NCI-H1105 (cell line): ENCODE data around the gene WDR33.

Source experiments
- DNase-seq: peaks from one replicate; lab custom pipeline; 2025; lab: John Stamatoyannopoulos, UW

WDR33 gene

DNA sequence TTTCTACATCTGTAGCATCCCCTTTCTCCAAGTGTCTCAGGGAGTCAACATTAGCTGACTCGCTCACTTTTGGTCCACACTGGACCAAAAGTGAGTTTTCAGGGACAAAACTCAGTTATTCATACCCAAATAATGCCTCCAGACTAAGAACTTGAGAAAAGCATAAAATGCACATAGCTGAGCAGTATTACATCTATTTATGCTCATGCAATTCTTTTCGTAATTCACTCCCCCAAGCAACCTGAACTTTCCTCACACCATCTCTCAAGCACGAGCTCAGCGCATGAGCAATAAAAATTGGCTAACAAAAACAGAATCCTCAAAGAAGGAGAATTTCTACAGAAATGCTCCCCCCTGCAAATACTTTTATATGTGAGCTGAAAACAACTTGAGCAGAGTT lies 92.7 kb downstream of the WDR33 start:
- DNase-seq = no peak

DNA sequence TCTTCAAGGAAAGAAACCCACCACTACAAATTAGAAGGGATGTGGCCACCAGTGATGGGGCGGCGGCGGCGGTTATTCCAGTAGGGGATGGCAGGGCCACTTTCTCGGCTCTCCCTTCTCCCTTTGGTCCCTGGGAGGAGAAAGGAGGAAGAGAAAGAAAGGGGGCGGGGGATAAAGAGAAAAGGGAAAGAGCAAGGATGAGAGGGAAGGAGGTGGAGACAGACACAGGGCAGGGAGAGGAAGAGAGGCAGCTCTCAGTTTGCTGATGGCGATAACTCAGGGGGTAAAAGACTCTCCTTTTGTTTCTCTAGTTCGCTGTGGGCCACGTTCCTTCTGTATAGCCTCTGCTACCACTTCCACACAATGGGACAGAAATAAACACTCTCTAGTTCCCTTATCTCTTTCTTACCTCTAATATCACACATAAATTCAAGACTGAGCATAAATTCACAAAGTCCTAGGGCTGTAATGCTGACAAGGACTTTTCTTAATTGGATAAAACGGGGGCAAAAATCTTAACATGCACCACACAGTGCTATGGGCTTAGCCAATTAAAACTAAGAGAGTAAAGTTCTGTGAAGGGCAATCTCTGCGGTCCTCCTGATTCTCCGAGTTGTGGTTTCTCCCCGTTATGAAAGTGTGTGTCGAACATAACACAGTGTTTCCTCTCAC lies 95.1 kb downstream of the WDR33 start:
- no peak for DNase-seq

DNA sequence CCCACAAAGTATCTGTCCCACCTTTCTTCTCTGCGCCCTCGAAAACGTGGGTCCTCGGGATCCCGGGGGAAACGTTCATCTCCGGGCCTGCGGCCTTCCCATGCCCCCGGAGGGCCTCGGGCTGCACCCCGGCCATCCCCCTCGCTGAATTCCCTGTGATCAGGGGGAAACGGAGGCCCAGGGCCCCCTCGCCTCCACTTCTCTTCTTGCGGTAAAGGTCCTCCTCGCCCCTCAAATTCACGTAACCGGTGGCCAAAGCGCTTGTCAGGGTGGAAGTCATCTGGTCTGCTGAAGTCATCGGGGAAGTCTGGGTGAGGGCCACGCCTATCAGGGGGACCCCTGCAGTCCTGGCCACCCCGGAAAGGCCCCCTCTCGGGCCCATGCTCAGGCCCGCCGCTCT lies 97.4 kb downstream of the WDR33 start:
- DNase-seq = no peak

- no peak for DNase-seq
Measured at GRCh38 chr2:127712999-127713398, 98.0 kb downstream of the WDR33 start.

GRCh38 chr2:127709336-127709735 lies 101.6 kb downstream of the WDR33 start:
- DNase-seq = no peak

DNA sequence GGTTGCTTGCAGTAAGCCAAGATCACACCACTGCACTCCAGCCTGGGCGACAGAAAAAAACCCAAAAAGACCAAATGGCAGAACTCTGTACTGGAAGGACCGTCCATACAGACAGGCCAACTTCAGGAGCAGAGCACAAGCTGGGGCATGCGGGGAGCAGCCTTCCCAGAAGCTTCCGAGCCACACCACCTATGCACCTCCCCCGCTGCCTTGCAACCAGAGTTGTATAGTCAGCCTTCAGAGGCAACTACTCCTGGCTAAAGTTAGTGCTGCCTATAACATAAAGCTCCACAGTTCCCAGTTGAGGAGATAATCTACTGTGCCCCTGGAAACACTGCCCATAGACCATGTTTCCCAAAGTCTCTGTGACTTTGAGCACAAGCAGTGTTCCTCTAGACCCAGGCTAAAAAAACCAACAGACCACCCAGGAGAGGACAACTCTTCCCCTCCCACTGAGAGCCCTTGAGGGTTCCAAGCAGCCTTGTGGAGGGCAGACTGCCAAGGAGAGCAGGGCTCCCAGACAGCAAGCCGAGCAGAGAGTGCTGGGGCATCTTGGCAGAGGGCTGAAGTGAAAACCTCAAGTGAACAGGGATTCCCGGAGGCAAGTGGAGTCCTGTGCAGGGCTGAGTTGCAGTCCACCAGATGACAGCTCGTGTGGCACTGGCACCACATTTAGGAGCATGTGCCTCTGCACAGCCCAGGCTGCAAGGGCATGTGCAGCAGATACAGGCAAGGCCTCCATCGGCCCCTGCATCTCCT lies 102.9 kb downstream of the WDR33 start:
- DNase-seq = no peak

GRCh38 chr2:127706215-127706990 lies 104.6 kb downstream of the WDR33 start:
- DNase-seq = no peak

DNA sequence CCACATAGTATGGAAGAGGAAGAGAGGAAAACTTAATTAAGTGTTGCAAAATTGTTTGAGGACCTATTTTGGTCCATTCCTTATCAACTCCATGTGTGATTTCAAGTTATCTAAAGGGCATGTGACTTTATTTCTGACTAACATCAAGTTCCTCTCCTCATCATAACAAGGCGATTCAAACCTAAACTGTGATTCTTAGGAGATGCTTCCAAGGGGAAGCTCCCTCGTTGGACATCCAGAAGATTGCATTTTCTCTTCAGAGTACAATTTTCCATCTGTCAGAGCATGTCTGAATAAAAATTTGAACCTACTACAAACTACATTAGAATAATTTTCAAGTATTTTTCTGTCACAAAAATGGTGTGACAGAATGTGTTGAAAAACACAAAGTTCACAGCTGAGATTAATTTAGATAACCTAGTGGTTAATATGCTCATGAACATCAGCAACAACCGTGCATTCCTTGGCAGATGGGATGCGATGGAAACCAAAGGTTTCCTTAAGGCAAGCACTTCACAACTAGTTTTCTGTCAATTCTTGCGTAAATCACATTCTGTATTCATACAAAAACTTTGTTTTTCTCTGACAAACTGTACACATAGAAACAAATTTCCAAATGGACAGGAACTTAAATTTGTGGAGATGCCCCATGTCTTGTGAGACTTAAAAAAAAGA lies 105.4 kb downstream of the WDR33 start:
- no peak for DNase-seq

DNA sequence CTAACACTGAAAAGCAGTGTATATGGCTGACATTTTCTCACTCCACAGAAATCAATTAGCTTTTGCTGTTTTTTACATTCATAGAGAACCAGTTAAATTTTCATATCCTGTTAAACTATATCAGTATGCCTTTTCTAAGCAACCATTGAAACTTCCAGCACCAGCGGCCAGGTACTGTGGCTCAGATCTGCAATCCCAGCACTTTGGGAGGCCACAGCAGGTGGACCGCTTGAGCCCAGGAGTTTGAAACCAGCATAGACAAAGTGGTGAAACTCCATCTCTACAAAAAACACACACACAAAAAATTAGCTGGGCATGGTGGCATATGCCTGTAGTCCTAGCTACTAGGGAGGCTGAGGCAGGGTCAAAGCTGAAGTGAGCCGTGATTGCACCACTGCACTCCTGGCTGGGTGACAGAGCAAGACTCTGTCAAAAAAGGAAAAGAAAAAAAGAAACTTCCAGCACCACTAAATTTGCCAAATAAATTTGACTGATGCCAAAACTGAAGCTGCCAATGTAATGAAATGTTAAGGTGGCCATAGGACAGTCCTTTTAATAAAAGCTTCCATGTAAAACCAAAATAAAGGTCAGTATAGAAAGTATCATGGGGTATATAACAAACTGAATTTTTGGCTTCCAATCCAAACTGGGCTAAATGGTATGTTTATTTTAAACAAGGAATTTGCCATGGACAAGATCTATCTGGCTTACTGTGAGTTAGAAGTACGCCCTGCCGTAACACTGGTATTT lies 106.2 kb downstream of the WDR33 start:
- no peak for DNase-seq

GRCh38 chr2:127703282-127703681 lies 107.7 kb downstream of the WDR33 start:
- no peak for DNase-seq

GRCh38 chr2:127702395-127703009 lies 108.5 kb downstream of the WDR33 start:
- no peak for DNase-seq

DNA sequence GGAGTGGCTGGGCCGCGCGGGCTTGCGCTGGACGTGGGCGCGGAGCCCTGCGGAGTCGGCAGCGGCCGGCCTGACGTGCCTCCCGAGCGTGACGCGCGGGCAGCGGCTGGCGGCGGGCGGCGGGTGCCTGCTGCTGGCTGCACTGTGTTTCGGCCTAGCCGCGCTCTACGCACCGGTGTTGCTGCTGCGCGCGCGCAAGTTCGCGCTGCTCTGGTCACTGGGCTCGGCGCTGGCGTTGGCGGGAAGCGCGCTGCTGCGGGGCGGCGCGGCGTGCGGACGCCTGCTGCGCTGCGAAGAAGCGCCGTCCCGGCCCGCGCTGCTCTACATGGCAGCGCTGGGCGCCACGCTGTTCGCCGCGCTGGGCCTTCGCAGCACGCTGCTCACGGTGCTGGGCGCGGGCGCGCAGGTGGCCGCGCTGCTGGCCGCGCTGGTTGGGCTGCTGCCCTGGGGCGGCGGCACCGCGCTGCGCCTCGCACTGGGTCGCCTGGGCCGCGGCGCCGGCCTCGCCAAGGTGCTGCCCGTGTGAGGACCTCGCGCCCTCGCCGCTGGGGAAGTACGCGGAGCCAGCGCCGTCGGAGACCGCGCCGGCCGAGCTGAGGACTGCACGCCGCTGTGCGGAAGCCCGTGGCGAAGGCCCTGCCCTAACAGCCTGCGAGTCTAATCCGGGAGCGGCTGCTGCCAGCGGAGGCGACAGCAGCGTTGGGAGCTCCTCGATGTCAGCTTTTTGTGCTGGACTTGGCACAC lies 109.1 kb downstream of the WDR33 start:
- peak; percentile 69 for DNase-seq

GRCh38 chr2:127701193-127701650 lies 109.7 kb downstream of the WDR33 start, which contains the start of gene SFT2D3:
SFT2D3 (plus strand) TSS chr2:127701497; CDS start chr2:127701529, 32 bp downstream.
- DNase-seq = peak; percentile 79

DNA sequence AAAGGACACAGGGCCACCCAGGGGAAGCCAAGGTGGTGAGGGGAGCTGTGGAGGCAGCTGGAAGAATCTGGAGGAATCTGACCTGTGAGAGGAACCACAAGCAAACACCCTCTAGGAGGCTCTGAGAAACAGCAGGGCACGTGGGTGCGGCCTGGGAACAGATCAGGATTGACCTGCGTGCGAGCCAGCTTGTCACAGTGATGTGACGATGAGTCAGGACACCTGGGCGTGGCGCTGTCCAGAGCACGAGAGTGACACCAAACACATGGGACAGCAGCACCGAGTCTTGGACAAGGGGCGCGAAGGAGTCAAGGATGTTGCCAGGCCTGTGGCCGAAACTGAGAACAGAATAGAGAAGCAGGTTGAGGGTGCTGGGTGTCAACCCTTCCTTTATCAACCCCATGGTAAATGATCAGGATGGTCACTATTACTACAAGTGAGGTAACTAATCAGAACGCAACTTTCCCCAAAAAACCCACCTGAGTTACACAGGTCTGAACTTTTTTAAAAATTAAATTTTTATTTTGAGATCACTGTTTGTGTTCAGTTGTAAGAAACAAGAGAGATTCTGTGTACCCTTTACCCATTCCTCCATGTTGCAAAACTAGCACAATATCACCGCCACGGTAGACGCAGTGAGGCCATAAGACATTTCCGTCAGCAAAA lies 110.3 kb downstream of the WDR33 start:
- DNase-seq = no peak

DNA sequence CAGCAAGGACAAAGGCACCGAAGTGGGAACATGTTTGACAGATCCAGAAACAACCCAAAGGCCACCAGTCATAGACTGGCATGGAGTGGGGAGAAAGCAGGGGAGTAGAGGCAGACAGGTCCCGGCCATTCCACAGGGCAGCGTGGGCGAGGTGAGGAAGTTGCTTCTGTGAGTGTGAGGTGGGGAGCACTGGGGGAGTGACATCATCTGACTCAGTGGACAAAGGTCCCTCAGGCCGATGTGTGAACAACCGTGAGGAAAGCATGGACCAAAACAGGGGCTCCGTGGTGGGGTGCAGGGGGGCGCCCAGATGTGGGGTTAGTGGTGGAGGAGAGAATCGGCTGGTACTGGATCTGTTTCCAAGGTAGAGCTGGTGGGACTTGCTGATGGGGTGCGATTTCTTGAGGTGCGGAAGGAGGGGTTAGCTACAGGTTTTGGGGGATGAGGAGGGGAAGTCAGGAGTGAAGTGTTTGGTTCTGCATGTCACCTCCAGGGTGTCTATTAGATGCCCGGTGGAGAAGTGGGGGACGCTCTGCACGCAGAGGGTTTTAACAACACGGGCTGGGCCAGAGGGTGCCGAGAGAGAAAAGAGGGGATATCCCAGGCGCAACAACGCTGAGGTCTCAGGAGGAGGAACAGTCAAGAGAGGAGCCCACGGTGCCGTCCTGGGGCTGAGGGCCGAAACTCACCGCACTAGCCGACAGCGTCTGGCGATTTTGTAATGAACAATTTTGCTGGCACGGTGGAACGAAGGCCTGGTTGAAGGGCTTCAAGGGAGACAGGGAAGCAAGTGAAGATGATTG lies 112.2 kb downstream of the WDR33 start:
- no peak for DNase-seq

DNA sequence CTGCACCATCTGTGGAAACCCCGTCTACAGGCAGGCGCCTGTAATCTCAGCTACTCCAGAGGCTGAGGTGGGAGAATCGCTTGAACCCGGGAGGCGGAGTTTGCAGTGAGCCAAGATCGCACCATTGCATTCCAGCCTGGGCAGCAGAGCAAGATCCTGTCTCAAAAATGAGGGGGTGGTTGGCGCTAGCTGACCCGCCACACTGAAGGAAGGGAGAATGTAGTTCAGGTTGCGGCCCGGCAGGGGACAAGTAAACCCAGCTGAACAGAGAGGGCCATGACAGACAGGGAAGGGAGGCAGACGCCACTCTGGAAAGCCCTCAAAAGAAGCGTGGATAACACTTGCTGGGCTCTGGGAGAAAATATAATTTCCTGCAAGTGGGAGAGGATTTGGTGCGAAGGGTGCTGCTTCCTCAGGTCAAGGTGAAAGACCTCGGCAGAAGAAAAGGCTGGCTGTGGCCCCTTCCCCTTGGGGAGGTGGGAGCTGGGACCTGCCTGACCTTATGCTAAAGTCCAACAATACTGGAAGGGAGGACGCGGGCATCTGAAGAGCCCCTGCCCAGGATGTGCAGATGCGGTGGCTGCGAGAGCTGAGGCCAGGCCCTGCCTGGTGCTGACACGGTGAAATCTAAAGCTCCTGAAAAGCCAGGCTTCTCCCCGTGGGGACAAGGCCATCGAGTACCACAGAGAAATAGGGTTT lies 113.3 kb downstream of the WDR33 start:
- no peak for DNase-seq

- DNase-seq = no peak
Measured at GRCh38 chr2:127695491-127696472, 115.2 kb downstream of the WDR33 start.
